HCT116 (cell line): ENCODE results near the gene RBBP8. TPM values are rescaled to one million over a fixed set of nuclear protein-coding genes. Genes with fewer than 3 reads are reported as not detected.

Experiments used
- ATAC-seq: fragments of 200-7000 bp; cut with Tn5 transposase; 2 replicates; pipeline ENCODE4 v1.9.1; 2020; ENCODE audit warnings: mild to moderate bottlenecking, moderate library complexity
- BruUV-seq: library from RNA; stranded (reverse); fragments of 400-500 nt; replicated peaks from 2 replicates; lab custom pipeline; 2021; lab: Mats Ljungman, UMichigan
- CTCF ChIA-PET: fragments of 300-600 bp; sonication (Branson Sonifier 250); formaldehyde crosslinking; loops from one replicate; lab custom pipeline; 2021; ENCODE audit warnings: antibody characterized with exemption; lab: Charles Lee
- POLR2A ChIA-PET: fragments of 300-600, 350-600 bp; sonication (Branson Sonifier 250); formaldehyde crosslinking; loops from one replicate; lab custom pipeline; 2021; ENCODE audit warnings: antibody characterized with exemption; lab: Charles Lee
- RAD21 ChIA-PET, 2 experiments: fragments of 300-600 bp; sonication (Branson Sonifier 250); formaldehyde crosslinking; loops; one replicate each; lab custom pipeline; 2023; ENCODE audit warnings: low total read pairs in 2 of 2; ENCODE audit not compliant: uncharacterized antibody in 2 of 2, unreplicated experiment in 2 of 2, low non-redundant PET in 1 of 2; lab: Charles Lee
- DNase-seq: peaks from one replicate; pipeline ENCODE4 v3.0.0-alpha.2; 2010; ENCODE audit warnings: low read depth, low spot score
- H2AFZ ChIP-seq: fragments of 200-600 bp; shearing (Covaris generic), sonication (generic); 2 replicates; pipeline ENCODE4 v1.6.1; 2017; ENCODE audit warnings: low read depth, mixed run types, mixed read lengths, antibody characterized with exemption, low read length; ENCODE audit not compliant: poor library complexity, severe bottlenecking
- H3K27ac ChIP-seq: 2 replicates; pipeline ENCODE4 v1.5.1; 2012; ENCODE audit warnings: low read depth, low read length
- H3K27me3 ChIP-seq: fragments of 200-600 bp; sonication (generic); 2 replicates; pipeline ENCODE4 v1.6.1; 2016; ENCODE audit warnings: mixed run types, low read length, mixed read lengths; ENCODE audit not compliant: insufficient read depth
- H3K36me3 ChIP-seq, 2 experiments: fragments of 200-500 bp in 1 of 2; fragments of 200-600 bp in 1 of 2; sonication (Bioruptor generic) in 1 of 2; sonication (generic) in 1 of 2; 2 replicates each; pipeline versions ENCODE4 v1.5.1 to v1.6.1; 2014 to 2016; ENCODE audit warnings: low read length in 2 of 2, inconsistent platforms in 1 of 2, mixed read lengths in 1 of 2, mixed run types in 1 of 2; ENCODE audit not compliant: insufficient read depth in 2 of 2, control insufficient read depth in 1 of 2
- H3K4me1 ChIP-seq, 2 experiments: fragments of 200-600 bp in 1 of 2; sonication (generic) in 1 of 2; 2 replicates each; pipeline versions ENCODE4 v1.5.1 to v1.6.1; 2012 to 2017; ENCODE audit warnings: low read length in 2 of 2, inconsistent platforms in 1 of 2, mild to moderate bottlenecking in 1 of 2, mixed read lengths in 1 of 2, mixed run types in 1 of 2, moderate library complexity in 1 of 2; ENCODE audit not compliant: insufficient read depth in 2 of 2, control insufficient read depth in 1 of 2
- H3K4me2 ChIP-seq: fragments of 200-600 bp; sonication (generic); 2 replicates; pipeline ENCODE4 v1.6.1; 2017; ENCODE audit warnings: mixed run types, low read length, mixed read lengths
- H3K4me3 ChIP-seq, 2 experiments: fragments of 200-600 bp in 1 of 2; sonication (generic) in 1 of 2; replicated peaks in 1 of 2; 2 replicates each; pipeline ENCODE4 v1.5.1; 2011 to 2016; ENCODE audit warnings: low read length in 2 of 2, control low read depth in 1 of 2, low read depth in 1 of 2, mild to moderate bottlenecking in 1 of 2, mixed read lengths in 1 of 2, mixed run types in 1 of 2
- H3K79me2 ChIP-seq: fragments of 200-600 bp; sonication (generic); 2 replicates; pipeline ENCODE4 v1.6.1; 2017; ENCODE audit warnings: mild to moderate bottlenecking, mixed run types, low read length, moderate library complexity, mixed read lengths; ENCODE audit not compliant: insufficient read depth
- H3K9ac ChIP-seq: fragments of 200-600 bp; sonication (generic); 2 replicates; pipeline ENCODE4 v1.6.1; 2016; ENCODE audit warnings: low read length, mixed read lengths
- H3K9me2 ChIP-seq: fragments of 200-600 bp; sonication (generic), shearing (Covaris generic); 2 replicates; pipeline ENCODE4 v1.6.1; 2017; ENCODE audit warnings: mixed run types, mild to moderate bottlenecking, moderate library complexity; ENCODE audit not compliant: insufficient read depth
- H3K9me3 ChIP-seq, 2 experiments: fragments of 200-500 bp in 1 of 2; fragments of 200-600 bp in 1 of 2; sonication (Bioruptor generic) in 1 of 2; sonication (generic) in 1 of 2; 2 replicates each; pipeline ENCODE4 v1.6.1; 2014 to 2017; ENCODE audit warnings: low read length in 2 of 2, mixed read lengths in 2 of 2, inconsistent platforms in 1 of 2, low read depth in 1 of 2, mild to moderate bottlenecking in 1 of 2, mixed run types in 1 of 2, moderate library complexity in 1 of 2; ENCODE audit not compliant: control insufficient read depth in 1 of 2, insufficient read depth in 1 of 2
- H4K20me1 ChIP-seq: fragments of 200-600 bp; sonication (generic), shearing (Covaris generic); 2 replicates; pipeline ENCODE4 v1.6.1; 2017; ENCODE audit warnings: mixed run types, mild to moderate bottlenecking, moderate library complexity; ENCODE audit not compliant: insufficient read depth
- CBX3 ChIP-seq: IDR thresholded peaks from 2 replicates; pipeline ENCODE4 v1.6.1; 2012; ENCODE audit warnings: low read depth
- ELF1 ChIP-seq: IDR thresholded peaks from 2 replicates; pipeline ENCODE4 v1.6.1; 2012; ENCODE audit warnings: low read depth, borderline replicate concordance
- JUND ChIP-seq: IDR thresholded peaks from 2 replicates; pipeline ENCODE4 v1.6.1; 2012
- RAD21 ChIP-seq: IDR thresholded peaks from 2 replicates; pipeline ENCODE4 v1.6.1; 2012; ENCODE audit warnings: low read depth, mild to moderate bottlenecking
- SRF ChIP-seq: IDR thresholded peaks from 2 replicates; pipeline ENCODE4 v1.6.1; 2012; ENCODE audit warnings: low read depth
- intact Hi-C: fragments of 100-400 bp; cut with micrococcal nuclease; formaldehyde crosslinking; loops from 2 replicates; pipeline ENCODE4 v1.10.0; 2022
- total RNA-seq: library from RNA; stranded (reverse); gene quantifications from one replicate; pipeline ENCODE4 v1.2.1, GENCODE V29; 2021; ENCODE audit not compliant: unreplicated experiment
- TF ChIP-seq, protein P1 (sequence below): IDR thresholded peaks from 2 replicates; pipeline ENCODE4 v1.6.1; 2012
- TF ChIP-seq, protein P2 (sequence below): IDR thresholded peaks from 2 replicates; pipeline ENCODE4 v1.6.1; 2012; ENCODE audit warnings: low read depth

RBBP8 gene
- total RNA-seq, 1 experiment from 2014 or later, result 66.6 TPM

DNA sequence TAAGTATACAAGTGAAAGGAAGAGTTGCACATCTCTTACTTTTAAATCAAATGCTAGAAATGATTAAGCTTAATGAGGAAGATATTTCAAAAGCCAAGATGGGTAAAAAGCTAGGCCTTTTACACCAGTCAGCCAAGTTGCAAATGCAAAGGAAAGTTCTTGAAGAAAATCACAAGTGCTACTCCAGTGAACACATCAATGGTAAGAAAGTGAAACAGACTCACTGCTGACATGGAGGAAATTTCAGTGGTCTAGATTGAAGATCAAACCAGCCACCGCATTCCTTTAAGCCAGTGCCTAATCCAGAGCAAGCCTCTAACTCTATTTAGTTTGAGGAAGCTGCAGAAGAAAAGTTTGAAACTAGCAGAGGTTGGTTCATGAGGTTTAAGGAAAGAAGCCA, 79.1 kb downstream of the RBBP8 start:
- Histone ChIP-seq H4K20me1 (no peaks in the 10 kb centered on the region), H3K4me2 (no peak overlapping the region), H2AFZ (no peak overlapping the region), H3K27ac (no peak overlapping the region), H3K9ac (no peak overlapping the region), H3K9me3 (no peaks in the 10 kb centered on the region), H3K4me1 (no peaks in the 10 kb centered on the region), H3K4me3 (no peak overlapping the region), H3K36me3 (peaks cover 3 to 7% of the 10 kb centered on the region in 2 experiments; a peak in 3 of 4 replicates), H3K9me2 (no peaks in the 10 kb centered on the region), H3K79me2 (no peaks in the 10 kb centered on the region)
- ChIA-PET CTCF (interaction anchor here (0.7 kb wide), 1 partner anchor 721 kb away, joined by 3 read pairs; no protein-coding TSS in a partner anchor), POLR2A (no interaction called here)
- BruUV-seq, result no TSS peak
- DNase-seq, result no peak
- intact Hi-C loops, result no loop called here
- no peak for TF ChIP-seq SRF
- TF ChIP-seq, all 23 proteins: peak for 0
- RAD21 ChIA-PET, result no interaction called here
- ATAC-seq, result no peak
- H3K27me3 ChIP-seq, result no peaks in the 10 kb centered on the region

DNA sequence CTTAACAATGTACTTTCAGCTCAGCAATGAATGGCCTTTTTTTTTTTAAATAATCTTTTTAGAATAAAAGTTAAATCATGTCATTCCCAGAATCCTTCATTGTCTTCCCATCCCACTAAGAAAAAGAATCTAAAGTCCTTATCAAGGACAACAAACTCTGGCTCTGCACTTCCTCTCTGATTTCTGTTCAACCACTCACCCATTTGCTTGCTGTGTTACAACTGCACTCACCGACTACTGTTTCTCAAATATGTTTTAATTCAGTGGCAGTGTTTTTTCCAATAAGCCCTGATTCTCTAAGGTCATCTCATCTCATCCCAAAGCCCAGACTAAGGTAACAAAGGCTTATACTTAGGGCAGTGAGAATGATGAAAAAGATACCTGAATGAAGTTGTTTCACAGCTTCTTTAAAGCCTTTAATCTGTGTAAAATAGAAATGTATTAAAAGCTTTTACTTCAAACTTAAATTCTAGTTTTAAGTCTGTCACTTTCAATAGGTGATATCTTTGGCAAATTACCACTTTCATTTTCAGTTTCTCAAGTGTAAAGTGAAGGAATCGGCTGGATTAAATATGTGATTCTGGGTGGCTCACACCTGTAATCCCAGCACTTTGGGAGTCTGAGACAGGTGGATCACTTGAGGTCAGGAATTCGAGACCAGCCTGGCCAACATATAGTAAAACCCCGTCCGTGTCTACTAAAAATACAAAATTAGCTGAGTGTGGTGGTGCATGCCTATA, 87.6 kb downstream of the RBBP8 start:
- Histone ChIP-seq H3K27ac (no peak overlapping the region), H3K79me2 (no peaks in the 10 kb centered on the region), H4K20me1 (no peaks in the 10 kb centered on the region), H3K4me2 (no peak overlapping the region), H3K9ac (no peak overlapping the region), H3K9me3 (no peaks in the 10 kb centered on the region), H3K4me3 (no peak overlapping the region), H2AFZ (no peak overlapping the region), H3K36me3 (peaks cover 4 to 17% of the 10 kb centered on the region in 2 experiments; a peak in 2 of 4 replicates), H3K27me3 (no peaks in the 10 kb centered on the region), H3K9me2 (no peaks in the 10 kb centered on the region), H3K4me1 (no peaks in the 10 kb centered on the region)
- TF ChIP-seq, protein P1, sequence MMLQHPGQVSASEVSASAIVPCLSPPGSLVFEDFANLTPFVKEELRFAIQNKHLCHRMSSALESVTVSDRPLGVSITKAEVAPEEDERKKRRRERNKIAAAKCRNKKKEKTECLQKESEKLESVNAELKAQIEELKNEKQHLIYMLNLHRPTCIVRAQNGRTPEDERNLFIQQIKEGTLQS, result no peak
- TF ChIP-seq ELF1 (no peak), JUND (no peak), RAD21 (no peak), CBX3 (no peak)
- TF ChIP-seq, protein P2, sequence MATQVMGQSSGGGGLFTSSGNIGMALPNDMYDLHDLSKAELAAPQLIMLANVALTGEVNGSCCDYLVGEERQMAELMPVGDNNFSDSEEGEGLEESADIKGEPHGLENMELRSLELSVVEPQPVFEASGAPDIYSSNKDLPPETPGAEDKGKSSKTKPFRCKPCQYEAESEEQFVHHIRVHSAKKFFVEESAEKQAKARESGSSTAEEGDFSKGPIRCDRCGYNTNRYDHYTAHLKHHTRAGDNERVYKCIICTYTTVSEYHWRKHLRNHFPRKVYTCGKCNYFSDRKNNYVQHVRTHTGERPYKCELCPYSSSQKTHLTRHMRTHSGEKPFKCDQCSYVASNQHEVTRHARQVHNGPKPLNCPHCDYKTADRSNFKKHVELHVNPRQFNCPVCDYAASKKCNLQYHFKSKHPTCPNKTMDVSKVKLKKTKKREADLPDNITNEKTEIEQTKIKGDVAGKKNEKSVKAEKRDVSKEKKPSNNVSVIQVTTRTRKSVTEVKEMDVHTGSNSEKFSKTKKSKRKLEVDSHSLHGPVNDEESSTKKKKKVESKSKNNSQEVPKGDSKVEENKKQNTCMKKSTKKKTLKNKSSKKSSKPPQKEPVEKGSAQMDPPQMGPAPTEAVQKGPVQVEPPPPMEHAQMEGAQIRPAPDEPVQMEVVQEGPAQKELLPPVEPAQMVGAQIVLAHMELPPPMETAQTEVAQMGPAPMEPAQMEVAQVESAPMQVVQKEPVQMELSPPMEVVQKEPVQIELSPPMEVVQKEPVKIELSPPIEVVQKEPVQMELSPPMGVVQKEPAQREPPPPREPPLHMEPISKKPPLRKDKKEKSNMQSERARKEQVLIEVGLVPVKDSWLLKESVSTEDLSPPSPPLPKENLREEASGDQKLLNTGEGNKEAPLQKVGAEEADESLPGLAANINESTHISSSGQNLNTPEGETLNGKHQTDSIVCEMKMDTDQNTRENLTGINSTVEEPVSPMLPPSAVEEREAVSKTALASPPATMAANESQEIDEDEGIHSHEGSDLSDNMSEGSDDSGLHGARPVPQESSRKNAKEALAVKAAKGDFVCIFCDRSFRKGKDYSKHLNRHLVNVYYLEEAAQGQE, result no peak
- intact Hi-C loops, result no loop called here
- no peak for ATAC-seq
- ChIA-PET RAD21 (no interaction called here), POLR2A (no interaction called here), CTCF (interaction anchor here (0.6 kb wide), 1 partner anchor 11 kb away, joined by 3 read pairs; no protein-coding TSS in a partner anchor)
- no TSS peak for BruUV-seq
- DNase-seq, result no peak
